GM23338 (cell line): ENCODE results near the gene CTCFL. TPM values are rescaled to one million over a fixed set of nuclear protein-coding genes. Genes with fewer than 3 reads are reported as not detected.

Experiments
- polyA plus RNA-seq: library from polyadenylated mRNA; unstranded; fragments of >200 nt; fragmentation: Nextera tagmentation; extraction: Ambion mirVana; gene quantifications from 2 replicates; pipeline ENCODE4 v1.2.1, GENCODE V29; 2016
- total RNA-seq: library from RNA; depleted of rRNA; stranded (reverse); fragments of >200 nt; shearing (Covaris generic); gene quantifications from 2 replicates; pipeline ENCODE4 v1.2.3, GENCODE V29; 2014; rRNA removed

The CTCFL gene
- total and polyA plus RNA-seq, 2 experiments from 2014 or later = 0.55 to 1.4 TPM

Other genes starting within 250 kb of the CTCFL start
- not detected in 2 replicates for gene SPO11, start 195.3 kb downstream of the CTCFL start, total RNA-seq
- not detected in 2 replicates for gene SPO11, start 195.3 kb downstream of the CTCFL start, polyA plus RNA-seq
- 43.3 and 59.7 TPM in 2 replicates for gene RAE1, start 173.9 kb downstream of the CTCFL start, total RNA-seq
- gene RAE1, start 173.9 kb downstream of the CTCFL start, polyA plus RNA-seq = 33.0 and 35.4 TPM in 2 replicates
- 77.6 and 80.5 TPM in 2 replicates for gene RBM38, start 133.7 kb downstream of the CTCFL start, total RNA-seq
- gene RBM38, start 133.7 kb downstream of the CTCFL start, polyA plus RNA-seq = 22.9 and 32.6 TPM in 2 replicates
- gene PCK1, start 36.0 kb upstream of the CTCFL start, total RNA-seq = not detected in 2 replicates
- gene PCK1, start 36.0 kb upstream of the CTCFL start, polyA plus RNA-seq = not detected in 2 replicates
- not detected in 2 replicates for gene ZBP1, start 95.3 kb upstream of the CTCFL start, total RNA-seq
- gene ZBP1, start 95.3 kb upstream of the CTCFL start, polyA plus RNA-seq = not detected in 2 replicates
- gene PMEPA1, start 184.9 kb upstream of the CTCFL start, total RNA-seq = 7.3 and 8.9 TPM in 2 replicates
- gene PMEPA1, start 184.9 kb upstream of the CTCFL start, polyA plus RNA-seq = 13.5 and 15.4 TPM in 2 replicates